HG02981 (cell line): ENCODE data around the gene SLC35G4.
"Not testable (repeated sequence)": the region's sequence is repeated elsewhere in the genome, so short reads cannot be mapped to it uniquely, and the experiment has no call there.

Experiments
- ATAC-seq: cut with Tn5 transposase; IDR thresholded peaks from one replicate; pipeline ENCODE4 v1.9.1; 2021; ENCODE audit warnings: mild to moderate bottlenecking, moderate library complexity; ENCODE audit not compliant: unreplicated experiment

Gene SLC35G4

DNA sequence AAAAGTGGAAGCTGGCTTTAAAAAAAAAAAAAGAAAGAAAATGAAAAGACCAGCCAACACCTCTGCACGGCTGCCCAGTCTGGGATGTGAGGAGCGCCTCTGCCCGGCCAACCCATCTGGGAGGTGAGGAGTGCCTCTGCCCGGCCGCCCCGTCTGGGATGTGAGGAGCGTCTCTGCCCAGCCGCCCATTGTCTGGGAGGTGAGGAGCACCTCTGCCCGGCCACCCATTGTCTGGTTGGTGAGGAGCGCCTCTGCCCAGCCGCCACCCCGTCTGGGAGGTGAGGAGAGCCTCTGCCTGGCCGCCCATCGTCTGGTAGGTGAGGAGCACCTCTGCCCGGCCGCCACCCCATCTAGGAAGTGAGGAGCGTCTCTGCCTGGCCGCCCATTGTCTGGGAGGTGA, 3.7 kb downstream of the SLC35G4 start:
- not testable (repeated sequence) for ATAC-seq

DNA sequence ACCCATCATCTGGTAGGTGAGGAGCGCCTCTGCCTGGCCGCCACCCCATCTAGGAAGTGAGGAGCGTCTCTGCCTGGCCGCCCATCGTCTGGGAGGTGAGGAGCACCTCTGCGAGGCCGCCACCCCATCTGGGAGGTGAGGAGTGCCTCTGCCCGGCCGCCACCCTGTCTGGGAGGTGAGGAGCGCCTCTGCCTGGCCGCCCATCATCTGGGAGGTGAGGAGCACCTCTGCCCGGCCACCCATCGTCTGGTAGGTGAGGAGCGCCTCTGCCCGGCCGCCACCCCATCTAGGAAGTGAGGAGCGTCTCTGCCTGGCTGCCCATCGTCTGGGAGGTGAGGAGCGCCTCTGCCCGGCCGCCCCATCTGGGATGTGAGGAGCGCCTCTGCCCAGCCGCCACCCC, 4.2 kb downstream of the SLC35G4 start:
- not testable (repeated sequence) for ATAC-seq

DNA sequence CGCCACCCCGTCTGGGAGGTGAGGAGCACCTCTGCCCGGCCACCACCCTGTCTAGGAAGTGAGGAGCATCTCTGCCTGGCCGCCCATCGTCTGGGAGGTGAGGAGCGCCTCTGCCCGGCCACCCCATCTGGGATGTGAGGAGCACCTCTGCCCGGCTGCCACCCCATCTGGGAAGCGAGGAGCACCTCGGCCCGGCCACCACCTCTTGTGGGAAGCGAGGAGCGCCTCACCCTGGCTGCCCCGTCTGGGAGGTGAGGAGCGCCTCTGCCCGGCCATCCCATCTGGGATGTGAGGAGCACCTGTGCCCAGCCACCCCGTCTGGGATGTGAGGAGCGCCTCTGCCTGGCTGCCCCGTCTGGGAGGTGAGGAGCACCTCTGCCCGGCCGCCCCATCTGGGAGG, 4.6 kb downstream of the SLC35G4 start:
- ATAC-seq: not testable (repeated sequence)

DNA sequence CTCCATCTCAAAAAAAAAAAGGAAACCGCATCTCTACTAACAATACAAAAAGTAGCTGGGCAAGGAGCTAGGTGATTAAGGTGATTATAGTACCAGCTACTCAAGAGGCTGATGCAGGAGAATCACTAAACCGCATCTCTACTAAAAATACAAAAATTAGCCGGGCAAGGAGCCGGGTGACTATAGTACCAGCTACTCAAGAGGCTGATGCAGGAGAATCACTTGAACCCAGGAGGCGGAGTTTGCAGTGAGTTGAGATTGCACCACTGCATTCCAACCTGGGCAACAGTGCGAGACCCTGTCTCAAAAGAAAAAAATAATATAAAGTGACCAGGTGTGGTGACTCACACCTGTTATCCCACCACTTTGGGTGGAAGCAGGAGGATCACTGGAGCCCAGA, 5.6 kb downstream of the SLC35G4 start:
- not testable (repeated sequence) for ATAC-seq

DNA sequence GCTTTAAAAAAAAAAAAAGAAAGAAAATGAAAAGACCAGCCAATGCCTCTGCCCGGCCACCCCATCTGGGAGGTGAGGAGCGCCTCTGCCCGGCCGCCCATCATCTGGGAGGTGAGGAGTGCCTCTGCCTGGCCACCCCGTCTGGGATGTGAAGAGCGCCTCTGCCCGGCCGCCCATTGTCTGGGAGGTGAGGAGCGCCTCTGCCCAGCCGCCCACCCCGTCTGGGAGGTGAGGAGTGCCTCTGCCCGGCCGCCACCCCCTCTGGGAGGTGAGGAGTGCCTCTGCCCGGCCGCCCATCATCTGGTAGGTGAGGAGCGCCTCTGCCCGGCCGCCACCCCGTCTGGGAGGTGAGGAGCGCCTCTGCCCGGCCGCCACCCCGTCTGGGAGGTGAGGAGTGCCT, 37.9 kb downstream of the SLC35G4 start:
- not testable (repeated sequence) for ATAC-seq

DNA sequence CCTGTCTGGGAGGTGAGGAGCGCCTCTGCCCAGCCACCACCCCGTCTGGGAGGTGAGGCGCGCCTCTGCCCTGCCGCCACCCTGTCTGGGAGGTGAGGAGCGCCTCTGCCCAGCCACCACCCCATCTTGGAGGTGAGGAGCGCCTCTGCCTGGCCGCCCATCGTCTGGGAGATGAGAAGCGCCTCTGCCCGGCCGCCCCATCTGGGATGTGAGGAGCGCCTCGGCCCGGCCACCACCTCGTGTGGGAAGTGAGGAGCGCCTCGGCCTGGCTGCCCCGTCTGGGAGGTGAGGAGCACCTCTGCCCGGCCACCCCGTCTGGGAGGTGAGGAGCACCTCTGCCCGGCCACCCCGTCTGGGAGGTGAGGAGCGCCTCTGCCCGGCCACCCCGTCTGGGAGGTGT, 38.4 kb downstream of the SLC35G4 start:
- not testable (repeated sequence) for ATAC-seq

DNA sequence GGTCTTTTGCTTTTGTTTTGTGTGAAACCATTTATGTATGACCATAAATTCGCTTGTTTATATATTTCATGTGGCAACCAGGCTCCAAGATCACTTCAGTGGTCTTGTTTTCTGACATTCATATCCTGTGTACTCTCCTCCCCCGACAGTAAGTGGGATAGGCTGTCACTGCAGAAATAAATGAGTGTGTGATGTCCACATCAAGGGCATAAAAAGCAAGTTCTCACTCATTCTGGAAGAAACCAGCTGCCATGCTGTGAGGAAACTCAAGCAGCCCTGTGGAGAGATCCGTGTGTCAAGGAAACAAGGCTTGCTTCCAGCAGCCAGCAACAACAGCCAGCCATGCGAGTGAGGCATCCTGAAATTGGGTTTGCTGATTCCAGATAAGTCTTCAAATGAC, 40.4 kb downstream of the SLC35G4 start:
- ATAC-seq: no peak

DNA sequence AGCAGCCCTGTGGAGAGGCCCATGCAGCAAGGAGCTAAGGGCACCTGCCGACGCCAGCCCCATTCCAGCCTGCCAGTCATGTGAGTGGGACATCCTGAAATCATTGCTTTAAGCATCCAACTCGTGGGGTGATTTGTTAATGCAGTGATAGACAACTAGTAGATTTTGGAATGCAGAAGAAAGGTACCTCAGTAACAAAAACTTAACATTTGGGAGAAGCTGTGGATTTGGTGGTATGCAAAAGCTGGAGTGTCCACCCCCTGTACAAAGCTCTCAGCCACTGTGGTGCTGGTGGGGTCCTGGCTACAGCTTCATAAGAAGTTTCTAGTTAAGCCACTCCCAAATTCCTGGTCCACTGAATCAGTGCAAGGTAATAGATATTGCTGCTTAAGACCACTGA, 42.5 kb downstream of the SLC35G4 start:
- no peak for ATAC-seq

DNA sequence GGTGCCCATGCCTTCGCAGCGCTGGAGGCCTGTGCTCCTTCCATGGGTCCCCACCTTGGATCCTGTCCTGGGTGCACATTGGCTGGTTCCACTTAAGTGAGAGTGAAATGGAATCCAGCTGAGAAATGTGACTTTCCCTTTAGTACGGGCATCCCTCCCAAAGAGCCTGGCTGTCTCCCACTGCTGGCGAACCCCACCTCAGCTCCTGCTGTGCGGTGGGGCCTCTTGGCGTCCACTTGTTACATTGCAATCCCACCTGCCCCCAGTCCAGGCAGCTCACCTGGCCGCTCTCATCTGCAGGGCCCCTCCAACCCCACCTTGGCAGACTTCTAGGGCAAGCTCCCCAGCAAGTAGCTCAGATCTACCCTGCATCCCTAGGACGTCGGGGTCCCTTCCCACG, 44.1 kb downstream of the SLC35G4 start:
- ATAC-seq: no peak

DNA sequence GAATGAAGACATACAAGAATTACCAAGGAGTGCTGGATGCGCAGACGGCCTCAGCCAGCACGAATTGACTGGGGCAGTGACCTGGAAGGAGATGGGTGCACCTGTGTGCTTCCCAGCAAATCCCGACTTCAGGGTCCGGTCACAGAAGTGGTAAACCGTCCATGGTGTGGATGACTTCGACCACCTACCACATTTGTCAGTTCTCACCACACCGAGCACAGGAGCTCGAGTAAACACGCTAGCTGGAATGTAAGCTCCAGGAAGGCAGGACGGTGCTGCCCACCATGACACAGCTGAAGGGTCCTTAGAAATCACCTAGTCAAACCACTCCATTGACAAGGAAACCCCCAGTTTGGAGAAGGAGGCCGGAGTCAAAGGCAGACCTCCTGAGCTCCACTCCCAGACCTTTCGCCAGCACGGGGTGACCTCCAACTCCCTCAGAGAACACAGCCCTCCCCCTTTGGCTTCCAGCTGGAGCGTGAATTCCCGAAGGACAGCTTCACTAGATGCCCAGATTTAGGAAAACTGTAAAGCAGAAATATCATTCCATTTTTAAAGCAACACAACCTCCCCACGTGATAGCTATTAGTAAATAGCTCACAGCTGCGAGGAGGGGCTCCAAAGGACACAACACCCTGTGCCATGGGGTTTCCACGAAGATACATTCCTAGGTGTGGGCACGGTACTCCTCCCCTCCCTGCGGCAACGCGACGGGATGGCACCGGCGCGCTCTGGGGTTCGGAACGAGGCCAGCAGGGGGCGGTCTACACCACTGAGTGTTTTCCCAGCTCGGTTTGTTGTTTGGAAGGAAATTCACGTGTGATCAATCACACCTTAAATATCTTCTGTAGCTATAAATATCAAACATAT, 45.6 kb downstream of the SLC35G4 start:
- no peak for ATAC-seq

DNA sequence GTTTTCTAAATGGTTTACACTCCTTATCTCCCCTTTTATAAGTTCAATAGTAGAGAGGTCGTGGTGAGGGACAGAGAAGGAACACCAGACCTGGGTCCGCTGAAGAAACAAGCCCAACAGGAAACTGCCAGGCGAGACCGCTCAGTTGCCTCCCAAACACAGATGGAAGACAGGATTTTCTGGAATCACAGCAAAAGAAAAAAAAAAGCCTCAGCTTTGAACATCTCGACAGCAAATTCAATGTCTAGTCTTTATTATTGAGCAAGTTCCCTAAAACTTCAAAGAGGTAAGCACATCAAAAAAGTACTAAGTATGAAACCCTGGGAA, 46.2 kb downstream of the SLC35G4 start:
- no peak for ATAC-seq

DNA sequence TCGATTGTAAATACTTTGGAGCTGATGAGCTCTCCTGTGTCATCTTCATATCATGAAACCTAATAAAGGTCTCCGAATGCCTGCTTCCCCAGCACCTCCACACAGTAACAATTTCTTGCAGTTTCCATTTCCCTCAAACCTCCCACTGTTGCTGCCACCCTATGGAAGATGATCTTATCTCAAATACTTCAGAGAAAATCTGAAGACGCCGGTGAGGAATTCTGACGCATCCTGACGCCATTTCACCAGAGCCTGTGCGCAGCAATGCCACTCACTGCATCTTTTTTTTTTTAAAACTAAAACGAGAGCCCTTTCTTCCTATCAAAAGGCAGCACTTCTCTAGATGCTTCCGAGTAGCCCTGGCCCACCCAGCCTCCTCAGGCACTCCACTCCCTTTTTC, 47.8 kb downstream of the SLC35G4 start:
- ATAC-seq: no peak

DNA sequence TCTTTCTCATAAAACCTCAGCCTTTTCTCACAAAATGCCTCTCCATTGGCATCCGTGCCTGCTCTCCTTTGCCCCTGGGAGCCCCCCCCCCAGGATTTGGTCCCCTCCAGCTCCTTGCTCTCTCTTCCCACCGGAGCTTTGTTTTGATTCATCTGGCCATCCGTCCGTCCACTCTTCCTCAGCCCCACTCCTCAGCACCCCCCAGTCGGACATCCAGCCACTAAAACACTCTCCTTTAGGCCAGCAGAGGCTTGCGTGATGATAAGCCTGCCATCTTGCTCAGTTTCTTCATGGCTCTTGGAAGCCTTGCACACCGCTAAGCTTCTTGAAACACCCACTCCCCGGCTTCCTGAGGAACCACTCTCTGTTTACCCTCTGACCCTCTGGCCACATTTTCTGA, 48.2 kb downstream of the SLC35G4 start:
- no peak for ATAC-seq

DNA sequence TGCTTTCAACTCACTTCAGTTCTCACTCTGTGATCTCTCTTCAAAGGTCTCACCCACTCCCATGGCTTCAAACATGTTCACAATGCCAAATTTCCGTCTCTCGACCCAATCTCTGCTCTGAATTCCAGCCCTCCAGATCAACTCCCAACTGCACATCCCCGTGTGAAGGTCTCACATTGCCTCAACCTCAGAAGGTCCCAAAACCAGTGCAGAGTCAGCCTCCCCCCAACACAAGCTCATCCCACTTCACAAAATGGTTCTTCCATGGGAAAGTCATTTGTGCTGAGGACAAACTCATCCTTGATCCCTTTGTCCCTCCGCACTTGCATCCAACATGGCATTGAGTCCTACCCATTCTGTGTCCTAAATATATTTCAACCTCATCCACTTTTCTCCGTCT, 48.6 kb downstream of the SLC35G4 start:
- no peak for ATAC-seq

DNA sequence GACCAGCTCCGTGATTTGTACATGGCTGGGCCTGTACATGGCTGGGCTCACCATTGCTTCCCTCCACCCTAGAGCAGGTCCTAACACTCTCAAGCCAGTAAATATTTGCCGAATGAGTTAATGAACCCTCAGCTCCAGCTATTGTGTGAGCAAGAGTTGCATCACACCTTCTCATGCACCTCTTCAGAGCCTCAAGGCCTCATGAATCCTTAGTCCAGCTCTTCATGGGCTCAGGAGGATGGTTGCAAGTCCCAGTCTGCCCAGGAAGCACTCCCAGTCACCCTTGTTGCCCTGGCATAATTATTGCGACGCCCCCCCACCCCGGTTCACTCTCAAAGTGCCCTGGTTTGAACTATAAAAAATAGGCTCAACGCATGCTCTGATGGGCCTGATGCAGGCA, 49.6 kb downstream of the SLC35G4 start:
- ATAC-seq: no peak
